ENCODE results near the gene PPP1R3A.
"Not testable (repeated sequence)": the region's sequence is repeated elsewhere in the genome, so short reads cannot be mapped to it uniquely, and the experiment has no call there.

- not testable (repeated sequence) for TF ChIP-seq CTCF, POLR2A, EP300 (IDR thresholded peaks at IDR 0.05)
These were observed 10.6 kb upstream of the PPP1R3A start for GRCh38 chr7:113929389-113929788.

Measured in suprapubic skin (tissue), 3 donors.